Peyer's patch (tissue), 4 donors: Measurements from ENCODE around the gene TBCD.

Experiments used
- CTCF ChIP-seq, 6 experiments: fragments of 450-650 bp in 4 of 6; fragments of 200-600 bp in 2 of 6; sonication (generic) in 1 of 6; IDR thresholded peaks; one replicate each; pipeline ENCODE4 v1.5.1; 2017 to 2019; ENCODE audit warnings: antibody characterized with exemption in 6 of 6, mild to moderate bottlenecking in 3 of 6, moderate library complexity in 1 of 6
- POLR2A ChIP-seq, 2 donors: fragments of 450-650 bp; IDR thresholded peaks; one replicate each; pipeline ENCODE4 v1.5.1; 2017; ENCODE audit warnings: antibody characterized with exemption in 2 of 2, mild to moderate bottlenecking in 2 of 2, moderate library complexity in 2 of 2

- TF ChIP-seq CTCF (IDR thresholded peaks at IDR 0.05) (no peak), POLR2A (IDR thresholded peaks at IDR 0.05) (no peak)
Measured at GRCh38 chr17:82868715-82869131, 116.9 kb downstream of the TBCD start.
